ENCODE results near the gene HFE. TPM values are rescaled to one million over a fixed set of nuclear protein-coding genes. Genes with fewer than 3 reads are reported as not detected.

Gene HFE
- total and polyA plus RNA-seq, 10 of the 15 experiments (the other 5 are each of a cell fraction or from before 2014, with no cell fraction given) = 0.52 to 5.9 (median 1.7) TPM

GRCh38 chr6:26089272-26089671, 2.0 kb downstream of the HFE start (continued):
- TF ChIP-seq ZBTB40 (IDR thresholded peaks at IDR 0.05; ENCODE audit: borderline replicate concordance) = no peak

- in situ Hi-C loops (cut with MboI) = no loop called here
- no peak for TF ChIP-seq YBX1 (IDR thresholded peaks at IDR 0.05)
- peak; percentile 42; the same call in 1 of the 2 replicates for TF ChIP-seq DPF2 (IDR thresholded peaks at IDR 0.05)
- TF ChIP-seq SP1 (IDR thresholded peaks at IDR 0.05; ENCODE audit: low read depth, low read length) = no peak
- no peak for TF ChIP-seq ZBED1 (IDR thresholded peaks at IDR 0.05; ENCODE audit: borderline replicate concordance)
- no peak for TF ChIP-seq MEF2A (IDR thresholded peaks at IDR 0.05; ENCODE audit: insufficient read depth, low read depth, low read length)
- TF ChIP-seq ZNF384 (IDR thresholded peaks at IDR 0.05; ENCODE audit: borderline replicate concordance, low read depth, low read length) = no peak
- no peak for TF ChIP-seq ZBTB11 (CRISPR knock-in tag; IDR thresholded peaks at IDR 0.05)
- no peak for TF ChIP-seq CEBPB (IDR thresholded peaks at IDR 0.05; ENCODE audit: borderline replicate concordance in 1 of 2, low read depth in 2 of 2, low read length in 2 of 2)
- TF ChIP-seq EGR1 (IDR thresholded peaks at IDR 0.05; ENCODE audit: borderline replicate concordance in 1 of 2, low read depth in 2 of 2, low read length in 2 of 2) = no peak
- TF ChIP-seq IRF5 (IDR thresholded peaks at IDR 0.05; ENCODE audit: borderline replicate concordance) = no peak
- peak; percentile 37; the same call in 1 of the 2 replicates for TF ChIP-seq RAD51 (IDR thresholded peaks at IDR 0.05)
- no peak for TF ChIP-seq TCF7 (IDR thresholded peaks at IDR 0.05; ENCODE audit: borderline replicate concordance)
- TF ChIP-seq CREM (IDR thresholded peaks at IDR 0.05; ENCODE audit: low read depth) = no peak
- TF ChIP-seq PML (IDR thresholded peaks at IDR 0.05; ENCODE audit: low read length) = no peak
Observed at GRCh38 chr6:26092443-26092842, 5.2 kb downstream of the HFE start.

More at GRCh38 chr6:26092443-26092842, 5.2 kb downstream of the HFE start:
- WGBS (ENCODE audit: insufficient coverage, insufficient replicate concordance, low lambda C conversion rate, missing lambda C conversion rate) = 52% methylated on average over 4 of the region's 4 CpGs
- peak; percentile 15 for ATAC-seq
- no peaks in the 10 kb centered on the region; the same call in 1 of the 2 replicates for H3K79me2 ChIP-seq (ENCODE audit: control insufficient read depth, insufficient read depth, low read length)
- FAIRE-seq = no peak
- H3K4me1 ChIP-seq (ENCODE audit: control insufficient read depth, insufficient read depth, low read length) = peaks cover 18% of the 10 kb centered on the region
- ChIA-PET RAD21 (ENCODE audit: unreplicated experiment) (interaction anchor here (1.2 to 13.3 kb wide), 2 partner anchors 27 to 66 kb away, joined by 3 to 286 read pairs; no protein-coding TSS in a partner anchor), POLR2A (interaction anchor here (0.7 to 1.2 kb wide), 3 partner anchors 11 to 25 kb away, joined by 3 to 5 read pairs (median 3); no protein-coding TSS in a partner anchor), CTCF (interaction anchor here (0.6 to 21.0 kb wide), 4 partner anchors 9 to 78 kb away, joined by 3 to 897 read pairs (median 6); no protein-coding TSS in a partner anchor), SMC1A (ENCODE audit: uncharacterized antibody, unreplicated experiment) (interaction anchor here (0.9 to 16.4 kb wide), 3 partner anchors 9 to 27 kb away, joined by 3 to 645 read pairs (median 5); a partner anchor contains a TSS)
- no peak overlapping the region for H3K9ac ChIP-seq (ENCODE audit: control insufficient read depth, insufficient read depth, low read length)
- no peak overlapping the region for H3K4me3 ChIP-seq
- H3K36me3 ChIP-seq (ENCODE audit: control insufficient read depth in 2 of 2, insufficient read depth in 2 of 2, low read length in 1 of 2) = no peaks in the 10 kb centered on the region
- H3K27me3 ChIP-seq (replicated peaks in 1 of 2; ENCODE audit: control insufficient read depth in 2 of 2, insufficient read depth in 2 of 2, low read length in 1 of 2) = no peaks in the 10 kb centered on the region
- H2AFZ ChIP-seq (ENCODE audit: control insufficient read depth, low read depth, low read length) = no peak overlapping the region; the same call in 1 of the 2 replicates
- DNase-seq (ENCODE audit: low read depth, low spot score) = no peak
- intact Hi-C loops (cut with micrococcal nuclease; ENCODE audit: unreplicated experiment) = no loop called here
- H3K9me3 ChIP-seq (replicated peaks; ENCODE audit: control insufficient read depth, insufficient read depth, low read length) = no peaks in the 10 kb centered on the region
- H4K20me1 ChIP-seq (ENCODE audit: control insufficient read depth, insufficient read depth) = no peaks in the 10 kb centered on the region
- BruUV-seq (replicated peaks) = no TSS peak
- no peak overlapping the region for H3K27ac ChIP-seq (ENCODE audit: control insufficient read depth, insufficient read depth)
- H3K4me2 ChIP-seq (ENCODE audit: control insufficient read depth, insufficient read depth) = no peak overlapping the region

All from GM12878 (cell line).